ENCODE data around the gene APCDD1L. TPM values are rescaled to one million over a fixed set of nuclear protein-coding genes. Genes with fewer than 3 reads are reported as not detected.
"Not testable (repeated sequence)": the region's sequence is repeated elsewhere in the genome, so short reads cannot be mapped to it uniquely, and the experiment has no call there.

Gene APCDD1L
- total RNA-seq, 1 experiment from 2014 or later, result 2.8 TPM

DNA sequence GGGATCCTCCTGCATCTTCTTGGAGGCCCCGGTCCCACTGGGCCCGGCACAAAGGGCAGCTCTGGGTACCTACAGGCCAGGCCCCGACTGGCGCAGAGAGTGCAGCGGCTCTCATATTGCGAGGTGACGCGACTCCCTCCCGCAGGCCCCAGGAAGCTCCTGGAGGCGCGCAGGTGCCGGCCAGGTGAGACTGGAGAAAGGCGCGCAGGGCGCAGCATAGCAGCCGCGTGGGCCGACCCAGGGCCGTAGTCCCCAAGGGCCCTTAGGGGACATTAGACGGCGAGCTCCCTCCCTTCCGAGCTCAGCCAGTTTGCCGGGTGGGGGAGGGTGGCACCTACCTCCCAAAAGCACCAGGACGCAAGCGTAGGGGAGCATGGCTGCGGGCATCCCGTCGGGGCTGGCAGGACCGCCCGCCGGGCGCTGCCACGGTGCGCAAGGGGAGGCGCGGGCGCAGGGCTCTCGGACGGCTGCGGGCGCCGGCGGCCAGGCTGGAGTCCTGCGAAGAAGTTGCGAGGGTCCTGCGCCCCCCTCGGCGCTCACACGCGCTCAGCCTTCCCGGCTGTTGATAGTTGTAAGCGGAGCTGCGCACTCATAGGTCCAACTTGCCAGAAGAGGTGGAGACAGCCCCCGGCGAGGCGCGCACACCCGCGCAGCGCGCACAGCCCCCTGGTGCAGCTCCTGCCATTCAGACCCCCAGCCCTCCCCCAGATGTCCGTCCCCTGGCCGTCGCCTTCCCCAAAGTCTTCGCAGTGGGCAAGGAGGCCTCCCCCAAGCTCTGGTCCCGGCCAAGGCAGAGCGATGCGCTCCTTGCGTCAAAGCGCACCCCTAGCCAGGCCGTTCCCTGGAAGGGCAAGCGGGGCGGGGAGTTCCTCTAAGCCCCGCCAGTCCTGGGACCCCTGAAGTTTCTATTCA is 622 bp downstream of the APCDD1L start:
- peak; percentile 39 for DNase-seq (ENCODE audit: low read depth)

DNA sequence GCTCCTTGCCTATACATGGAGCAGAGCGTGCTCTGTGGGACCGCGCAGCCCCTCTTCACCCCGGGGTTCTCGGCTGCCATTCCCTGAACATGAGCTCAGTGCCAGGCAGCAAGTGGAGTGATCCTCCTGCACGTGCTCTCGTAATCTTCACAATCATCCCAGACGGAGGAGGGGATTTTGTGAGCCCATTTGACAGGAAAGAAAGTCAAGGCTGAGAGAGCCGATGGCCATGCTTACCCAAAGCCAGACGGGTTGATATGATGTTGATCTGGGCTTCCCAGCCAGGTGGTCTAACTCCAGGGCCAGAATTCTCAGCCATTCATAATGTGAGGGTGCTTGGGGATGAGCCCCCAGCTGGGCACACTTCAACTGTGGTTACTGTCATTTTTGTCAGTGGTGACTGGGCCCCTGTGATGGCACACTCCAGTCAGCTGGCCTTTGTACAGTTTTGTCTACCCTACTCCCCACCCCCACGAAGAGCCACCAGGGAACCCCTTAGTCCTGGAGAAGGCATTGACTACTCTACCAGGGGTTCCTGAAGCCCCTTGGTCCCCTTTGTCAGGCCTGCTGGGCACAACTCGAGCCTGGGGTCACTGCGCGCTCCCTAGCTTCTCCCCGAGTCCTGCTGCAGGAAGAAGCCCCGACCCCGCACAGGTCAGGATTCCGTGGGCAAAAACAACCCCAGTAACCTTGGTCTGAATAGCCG is 1.5 kb downstream of the APCDD1L start:
- DNase-seq (ENCODE audit: low read depth), result no peak

- DNase-seq (ENCODE audit: low read depth), result peak; percentile 72
Observed at GRCh38 chr20:58512808-58513552, 2.2 kb downstream of the APCDD1L start.

GRCh38 chr20:58511861-58512260 is 3.3 kb downstream of the APCDD1L start:
- DNase-seq (ENCODE audit: low read depth), result peak; percentile 71

- peak; percentile 78 for DNase-seq (ENCODE audit: low read depth)
Observed at GRCh38 chr20:58511364-58511763, 3.8 kb downstream of the APCDD1L start.

DNA sequence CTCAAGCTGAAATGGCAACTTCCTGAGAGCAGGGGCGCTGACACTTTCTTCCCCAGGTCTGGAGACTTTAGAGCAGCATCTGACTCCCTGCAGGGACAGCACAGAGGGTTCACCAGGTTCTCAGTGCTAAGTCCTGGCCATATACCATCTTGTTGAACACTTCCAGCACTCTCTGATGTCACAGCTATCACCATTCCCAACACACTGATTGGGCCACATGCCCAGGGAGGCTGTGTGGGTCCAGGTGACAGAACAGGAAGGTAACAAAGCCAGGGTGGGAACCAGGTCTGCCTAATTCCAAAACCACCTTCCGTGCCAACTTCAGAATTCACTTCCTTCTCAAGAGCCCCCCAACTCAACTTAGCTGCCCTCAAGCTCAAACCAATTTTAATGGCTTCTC is 4.3 kb downstream of the APCDD1L start:
- no peak for DNase-seq (ENCODE audit: low read depth)

DNA sequence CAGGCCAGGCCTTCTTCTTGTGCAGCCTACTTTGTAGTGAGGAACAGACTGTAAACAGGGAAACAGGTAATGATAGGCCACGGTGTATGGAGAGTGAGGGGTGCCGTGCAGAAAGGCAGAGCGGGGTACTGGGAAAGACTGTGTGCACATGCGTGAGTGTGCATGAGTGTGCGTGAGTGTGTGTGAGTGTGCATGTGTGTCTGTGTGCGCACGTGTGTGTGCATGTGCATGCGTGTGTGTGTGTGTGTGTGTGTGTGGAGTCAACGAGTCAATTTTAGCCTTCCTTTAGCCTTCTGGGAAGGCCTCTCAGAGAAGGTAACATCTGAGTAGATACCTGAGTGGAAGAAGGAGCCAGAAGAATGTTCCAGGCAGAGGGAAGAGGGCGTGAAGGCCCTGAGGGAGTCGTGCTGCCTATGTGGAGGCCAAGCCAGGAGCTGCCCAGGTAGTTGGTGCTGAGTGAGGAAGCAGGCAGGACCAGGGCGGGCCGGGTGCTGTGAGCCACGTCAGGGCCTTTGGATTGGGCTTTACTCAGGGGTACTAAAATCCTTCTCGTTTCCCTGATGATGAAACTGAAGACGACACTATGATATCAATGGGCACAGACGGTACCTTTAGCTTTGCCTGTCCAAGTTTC is 6.3 kb downstream of the APCDD1L start:
- DNase-seq (ENCODE audit: low read depth), result no peak

DNA sequence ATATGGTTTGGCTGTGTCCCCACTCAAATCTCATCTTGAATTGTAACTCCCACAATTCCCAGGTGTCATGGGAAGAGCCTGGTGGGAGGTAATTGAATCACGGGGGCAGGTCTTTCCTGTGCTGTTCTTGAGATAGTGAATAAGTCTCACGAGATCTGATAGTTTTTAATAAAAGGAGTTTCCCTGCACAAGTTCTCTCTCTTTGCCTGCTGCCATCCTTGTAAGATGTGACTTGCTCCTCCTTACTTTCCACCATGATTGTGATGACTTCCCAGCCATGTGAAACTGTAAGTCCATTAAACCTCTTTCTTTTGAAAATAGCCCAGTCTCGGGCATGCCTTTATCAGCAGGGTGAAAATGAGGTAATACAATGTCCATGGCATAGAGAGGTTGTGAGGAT is 8.2 kb downstream of the APCDD1L start:
- DNase-seq (ENCODE audit: low read depth), result not testable (repeated sequence)

DNA sequence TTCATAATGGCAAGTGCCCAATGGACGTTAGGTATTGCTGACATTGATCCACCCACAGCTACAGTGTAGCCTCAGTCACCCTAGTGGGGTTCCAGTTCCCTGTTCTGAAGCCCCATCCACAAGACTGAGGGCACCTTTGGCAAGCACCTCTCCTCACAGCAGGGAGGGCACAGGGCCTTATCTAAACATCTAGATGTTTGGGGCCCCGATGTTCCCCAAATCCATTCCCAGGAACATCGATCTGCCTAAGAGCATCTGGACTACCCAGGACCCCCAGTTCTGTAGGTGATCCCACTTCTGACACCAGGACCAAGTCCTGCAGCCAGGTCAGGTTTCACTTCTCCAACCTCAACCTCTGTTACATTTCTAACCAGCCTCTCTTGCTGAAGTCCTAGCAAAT is 10.6 kb downstream of the APCDD1L start:
- no peak for DNase-seq (ENCODE audit: low read depth)

GRCh38 chr20:58503668-58504067 is 11.5 kb downstream of the APCDD1L start:
- no peak for DNase-seq (ENCODE audit: low read depth)

DNA sequence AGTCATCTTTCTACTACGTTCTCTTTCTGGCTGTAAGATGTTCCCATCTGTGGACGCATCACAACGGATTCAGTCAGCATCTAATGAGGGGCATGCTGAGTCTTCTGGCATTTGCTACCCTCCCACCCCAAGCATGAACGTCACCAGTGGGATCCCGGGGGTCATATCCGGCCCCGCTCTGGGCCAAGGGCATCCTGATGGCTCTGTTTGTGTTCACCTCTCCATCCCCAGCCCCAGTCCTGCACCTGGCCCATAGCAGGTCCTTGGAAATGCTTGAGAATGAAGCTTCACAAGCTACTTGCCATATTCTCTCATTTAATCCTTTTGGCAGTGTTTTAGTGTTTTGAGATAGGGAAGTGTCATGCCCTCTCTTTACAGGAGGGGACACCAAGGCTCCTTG is 14.9 kb downstream of the APCDD1L start:
- DNase-seq (ENCODE audit: low read depth), result no peak

DNA sequence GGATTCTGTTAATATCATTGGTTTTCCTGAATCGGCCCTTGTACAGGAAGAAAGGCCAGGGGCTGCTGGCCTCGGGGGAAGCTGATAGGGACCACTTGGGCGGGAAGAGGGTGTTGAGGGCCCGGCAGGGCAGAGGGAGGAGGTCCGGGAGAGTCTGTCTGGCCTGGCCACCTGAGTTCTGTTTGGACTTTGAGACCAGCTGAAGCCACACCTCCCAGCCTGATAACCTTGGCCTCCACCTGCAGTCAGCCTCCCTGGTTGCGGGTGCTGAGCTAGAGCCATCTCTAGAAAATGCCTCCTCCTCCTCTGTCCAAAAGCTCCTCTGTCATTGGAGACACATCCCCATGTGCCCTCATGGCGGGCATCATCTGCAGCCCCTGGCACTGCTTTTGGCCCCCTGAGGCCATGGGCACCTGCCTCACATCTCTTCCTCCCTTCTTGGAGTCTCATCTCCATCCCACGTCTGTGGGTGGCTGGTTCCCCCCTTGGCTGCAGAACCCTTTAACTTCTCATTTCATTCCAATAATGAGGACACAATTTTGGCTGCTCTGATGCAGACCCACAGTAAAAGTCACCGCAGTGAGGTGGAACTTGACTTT is 16.6 kb downstream of the APCDD1L start:
- no peak for DNase-seq (ENCODE audit: low read depth)

DNA sequence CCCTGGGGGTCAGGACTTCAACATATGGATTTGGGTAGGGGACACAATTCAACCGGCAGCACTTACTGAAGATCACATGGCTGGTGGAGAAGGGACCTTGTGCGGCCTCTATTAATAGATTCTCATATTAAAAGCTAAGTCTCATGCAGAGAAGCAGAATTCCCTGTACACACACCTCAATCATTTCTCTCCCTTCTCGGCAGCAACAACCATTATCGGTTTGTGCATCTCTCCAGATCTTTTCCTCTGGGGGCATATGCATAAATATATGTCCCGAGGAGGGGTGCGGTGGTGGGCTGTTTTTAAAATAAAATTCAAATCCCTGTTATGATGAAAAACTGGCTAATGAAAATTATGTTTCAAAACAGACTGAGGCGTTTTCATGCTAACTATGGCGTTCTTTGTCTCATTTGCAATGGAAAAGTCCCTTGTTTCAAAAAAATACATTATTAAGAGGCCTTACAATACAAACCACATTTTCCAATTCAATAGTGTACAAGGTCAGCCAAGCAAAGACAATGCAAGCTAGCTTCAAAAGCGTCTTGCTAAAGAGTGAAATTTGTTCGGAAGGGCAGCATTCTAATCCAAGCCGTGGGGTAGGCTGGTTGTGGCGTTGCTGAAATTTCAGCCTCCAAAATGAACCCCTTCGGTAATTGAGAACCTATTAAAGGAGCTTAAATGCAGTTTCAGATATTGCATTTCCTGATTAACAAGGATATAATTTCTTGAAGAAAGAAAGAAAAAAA is 17.3 kb downstream of the APCDD1L start:
- DNase-seq (ENCODE audit: low read depth), result no peak

DNA sequence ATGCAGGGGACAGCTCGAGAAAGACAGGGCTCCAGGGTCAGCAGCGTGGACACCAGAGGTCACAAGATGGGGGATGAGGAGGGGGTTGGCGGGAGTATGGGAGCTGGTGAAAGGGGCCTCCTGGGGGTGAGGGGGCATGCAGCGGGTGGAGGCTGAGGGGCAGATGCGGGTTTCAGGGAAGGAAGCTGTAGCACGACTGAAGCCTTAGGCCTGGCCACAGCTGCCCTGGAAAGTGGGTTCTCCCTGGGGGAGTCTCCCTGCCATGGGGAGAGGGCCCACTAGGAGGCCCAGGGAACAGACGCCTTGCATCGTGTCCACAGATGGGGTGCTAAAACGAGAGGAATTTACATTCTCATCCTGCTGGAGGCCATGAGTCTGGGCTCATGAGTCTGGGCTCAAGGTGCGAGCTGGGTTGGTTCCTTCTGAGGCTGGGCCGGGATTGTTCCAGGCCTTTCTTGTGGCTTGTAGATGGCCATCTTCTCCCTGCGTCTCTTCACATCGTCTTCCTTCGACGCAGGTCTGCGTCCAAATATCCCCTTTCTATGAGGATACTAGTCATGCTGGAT is 18.0 kb downstream of the APCDD1L start:
- no peak for DNase-seq (ENCODE audit: low read depth)

DNA sequence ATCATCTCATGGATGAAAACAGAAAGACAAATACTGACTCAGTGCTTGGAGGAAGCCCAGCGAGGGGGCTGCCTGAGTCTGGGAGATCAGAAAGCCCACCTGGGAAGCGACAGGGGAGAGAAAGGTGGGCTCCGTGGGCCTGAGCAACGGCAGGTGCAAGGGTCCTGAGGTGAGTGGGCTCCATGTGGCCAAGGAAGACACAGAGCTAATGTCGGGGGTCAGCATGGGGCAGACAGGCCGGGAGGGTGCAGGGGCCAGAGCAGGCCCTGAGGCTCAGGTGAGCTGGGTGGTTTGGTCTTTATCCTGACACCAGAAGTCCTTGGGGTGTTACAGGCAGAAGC is 18.8 kb downstream of the APCDD1L start:
- DNase-seq (ENCODE audit: low read depth), result no peak

GRCh38 chr20:58495623-58496428 is 19.4 kb downstream of the APCDD1L start:
- DNase-seq (ENCODE audit: low read depth), result no peak

- DNase-seq (ENCODE audit: low read depth), result no peak
Observed at GRCh38 chr20:58494923-58495622, 20.1 kb downstream of the APCDD1L start.

GRCh38 chr20:58492795-58493524 is 22.2 kb downstream of the APCDD1L start:
- DNase-seq (ENCODE audit: low read depth), result no peak
